Activated CD4-positive, alpha-beta T cell treated with anti-CD3 and anti-CD28 coated beads, Interleukin-2, amount 10 ng/mL, durations not matched to agents 24 days and 14 days (primary cell): ENCODE measurements around the gene APOBEC3B. TPM values are rescaled to one million over a fixed set of nuclear protein-coding genes. Genes with fewer than 3 reads are reported as not detected.
A peak's percentile ranks its signal among the peaks of the same experiment; 100 is the strongest.
"Not testable (repeated sequence)": the region's sequence is repeated elsewhere in the genome, so short reads cannot be mapped to it uniquely, and the experiment has no call there.

Experiments
- DNase-seq: peaks from one replicate; pipeline ENCODE4 v3.0.0; 2022
- H3K27ac Mint-ChIP-seq: one replicate; pipeline ENCODE4 v1.8.0; 2022; ENCODE audit warnings: mild to moderate bottlenecking, mixed read lengths
- H3K27me3 Mint-ChIP-seq: one replicate; pipeline ENCODE4 v1.8.0; 2022; ENCODE audit warnings: mixed read lengths
- H3K36me3 Mint-ChIP-seq: one replicate; pipeline ENCODE4 v1.8.0; 2022; ENCODE audit warnings: low read depth, mild to moderate bottlenecking, mixed read lengths
- H3K4me1 Mint-ChIP-seq: one replicate; pipeline ENCODE4 v1.8.0; 2021; ENCODE audit warnings: mixed read lengths
- H3K4me3 Mint-ChIP-seq: one replicate; pipeline ENCODE4 v1.8.0; 2022; ENCODE audit warnings: mild to moderate bottlenecking, moderate library complexity, mixed read lengths
- H3K9me3 Mint-ChIP-seq: one replicate; pipeline ENCODE4 v1.8.0; 2021; ENCODE audit warnings: mixed read lengths
- intact Hi-C: fragments of 100-400 bp; cut with micrococcal nuclease; formaldehyde crosslinking; loops from one replicate; pipeline ENCODE4 v1.15.1; 2023
- total RNA-seq: library from RNA; stranded (reverse); gene quantifications from 2 replicates; pipeline ENCODE4 v1.2.3, GENCODE V29; 2022

Gene APOBEC3B
- total RNA-seq, 1 donor from 2014 or later, result 25.4 TPM

DNA sequence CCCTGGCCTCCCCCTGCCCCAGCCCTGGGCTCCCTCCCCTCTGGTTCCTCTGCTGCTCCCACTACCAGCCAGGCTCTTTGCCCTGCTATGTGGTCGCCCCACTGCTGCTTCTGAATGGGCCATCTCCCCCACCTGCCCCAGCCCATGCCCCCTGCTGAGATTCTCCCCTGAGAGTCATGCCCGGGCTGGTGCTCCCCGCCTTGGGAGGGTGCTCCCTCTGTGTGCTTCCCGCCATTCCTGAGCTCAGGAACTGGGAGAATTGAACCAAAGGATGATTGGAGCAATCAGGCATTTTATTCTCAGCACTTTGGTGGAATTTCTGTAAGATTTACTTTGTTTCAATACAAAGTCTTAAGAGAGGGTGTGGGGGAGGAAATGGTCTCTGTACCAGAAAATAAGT lies 45.6 kb downstream of the APOBEC3B start:
- Mint-ChIP-seq H3K27me3 (no peaks in the 10 kb centered on the region), H3K36me3 (peaks cover 36% of the 10 kb centered on the region), H3K4me1 (peaks cover 27% of the 10 kb centered on the region), H3K27ac (peak overlapping the region; percentile 88), H3K4me3 (peak overlapping the region; percentile 51), H3K9me3 (no peaks in the 10 kb centered on the region)
- DNase-seq, result no peak
- intact Hi-C loops, result no loop called here

DNA sequence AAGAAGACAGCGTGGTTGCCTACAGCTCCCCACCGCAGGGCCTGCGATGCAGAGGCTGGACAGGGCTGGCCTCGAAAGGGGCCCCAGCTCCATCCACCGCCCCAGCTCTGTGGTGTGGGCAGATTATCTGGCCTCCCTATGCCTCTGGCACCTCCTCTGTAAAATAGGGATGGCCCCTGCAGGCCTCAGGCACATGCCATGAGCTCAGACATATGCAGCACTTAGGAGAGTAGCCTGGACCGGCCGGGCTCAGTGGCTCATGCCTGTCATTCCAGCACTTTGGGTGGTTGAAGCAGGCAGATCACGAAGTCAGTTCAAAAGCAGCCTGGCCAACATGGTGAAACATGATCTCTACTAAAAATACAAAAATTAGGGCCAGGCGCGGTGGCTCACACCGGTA lies 46.1 kb downstream of the APOBEC3B start:
- Mint-ChIP-seq H3K4me1 (peaks cover 26% of the 10 kb centered on the region), H3K4me3 (no peak overlapping the region), H3K27ac (peak overlapping the region; percentile 88), H3K36me3 (peaks cover 39% of the 10 kb centered on the region), H3K9me3 (no peaks in the 10 kb centered on the region), H3K27me3 (no peaks in the 10 kb centered on the region)
- intact Hi-C loops, result no loop called here
- no peak for DNase-seq

DNA sequence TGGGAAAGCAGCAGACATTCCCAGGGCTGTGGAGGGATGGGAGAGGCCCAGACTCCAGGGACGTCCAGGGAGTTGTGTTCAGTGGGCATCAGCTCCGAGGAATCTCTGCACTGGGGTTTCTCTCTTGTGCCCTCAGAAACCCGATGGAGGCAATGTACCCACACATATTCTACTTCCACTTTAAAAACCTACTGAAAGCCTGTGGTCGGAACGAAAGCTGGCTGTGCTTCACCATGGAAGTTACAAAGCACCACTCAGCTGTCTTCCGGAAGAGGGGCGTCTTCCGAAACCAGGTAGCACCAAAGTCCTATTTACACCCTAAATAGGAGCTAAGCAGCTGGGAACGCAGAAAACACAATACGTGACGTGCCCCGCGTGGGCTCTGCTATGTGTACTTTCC lies 47.1 kb downstream of the APOBEC3B start:
- Mint-ChIP-seq H3K4me3 (no peak overlapping the region), H3K36me3 (peaks cover 36% of the 10 kb centered on the region), H3K27me3 (no peaks in the 10 kb centered on the region), H3K27ac (no peak overlapping the region), H3K9me3 (no peaks in the 10 kb centered on the region), H3K4me1 (peaks cover 20% of the 10 kb centered on the region)
- intact Hi-C loops, result no loop called here
- DNase-seq, result no peak

DNA sequence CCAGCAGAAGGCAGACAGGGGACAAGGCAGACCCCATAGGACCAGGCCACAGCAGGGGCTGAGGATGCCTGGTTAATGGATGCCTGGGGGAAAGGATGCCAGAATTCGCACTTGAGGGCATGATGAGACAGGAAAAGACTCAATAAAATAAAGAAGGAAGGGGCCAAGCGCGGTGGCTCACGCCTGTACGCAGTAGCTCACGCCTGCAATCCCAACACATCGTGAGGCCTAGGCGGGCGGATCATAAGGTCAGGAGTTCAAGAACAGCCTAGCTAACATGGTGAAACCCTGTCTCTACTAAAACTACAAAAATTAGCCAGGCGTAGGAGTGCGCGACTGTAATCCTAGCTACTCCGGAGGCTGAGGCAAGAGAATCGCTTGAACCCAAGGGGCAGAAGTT lies 48.6 kb downstream of the APOBEC3B start:
- no peak overlapping the region for H3K27ac Mint-ChIP-seq
- intact Hi-C loops, result no loop called here
- no peak overlapping the region for H3K4me3 Mint-ChIP-seq

DNA sequence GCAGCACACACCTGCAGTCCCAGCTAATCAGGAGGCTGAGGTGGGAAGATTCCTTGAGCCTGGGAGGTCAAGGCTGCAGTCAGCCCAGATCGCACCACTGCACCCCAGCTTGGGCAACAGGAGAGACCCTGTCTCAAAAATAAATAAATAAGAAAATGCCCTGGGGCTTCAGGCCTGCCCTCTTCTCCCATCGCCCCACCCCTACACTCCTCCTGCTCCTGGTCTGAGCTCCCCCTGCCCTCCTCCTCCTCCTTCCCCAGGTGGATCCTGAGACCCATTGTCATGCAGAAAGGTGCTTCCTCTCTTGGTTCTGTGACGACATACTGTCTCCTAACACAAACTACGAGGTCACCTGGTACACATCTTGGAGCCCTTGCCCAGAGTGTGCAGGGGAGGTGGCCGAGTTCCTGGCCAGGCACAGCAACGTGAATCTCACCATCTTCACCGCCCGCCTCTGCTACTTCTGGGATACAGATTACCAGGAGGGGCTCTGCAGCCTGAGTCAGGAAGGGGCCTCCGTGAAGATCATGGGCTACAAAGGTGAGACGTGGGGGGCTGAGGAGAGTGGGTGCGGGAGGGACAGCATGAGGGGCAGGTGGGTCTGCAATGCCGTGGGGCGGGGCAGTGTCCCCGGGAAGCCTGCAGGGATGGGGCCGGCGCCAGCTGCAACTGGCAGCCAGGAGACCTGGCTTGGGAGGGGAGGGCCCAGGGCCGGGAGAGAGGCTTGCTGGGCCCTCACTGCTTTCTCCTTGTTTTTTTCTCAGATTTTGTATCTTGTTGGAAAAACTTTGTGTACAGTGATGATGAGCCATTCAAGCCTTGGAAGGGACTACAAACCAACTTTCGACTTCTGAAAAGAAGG lies 49.5 kb downstream of the APOBEC3B start:
- H3K4me1 Mint-ChIP-seq, H3K9me3 Mint-ChIP-seq, DNase-seq, H3K4me3 Mint-ChIP-seq, H3K27ac Mint-ChIP-seq, H3K27me3 Mint-ChIP-seq, intact Hi-C loops: not testable (repeated sequence)
- H3K36me3 Mint-ChIP-seq, result peaks cover 18% of the 10 kb centered on the region

More for the DNA sequence above, 48.6 kb downstream of the APOBEC3B start:
- H3K27me3 Mint-ChIP-seq, result no peaks in the 10 kb centered on the region
- DNase-seq, result no peak
- peaks cover 9% of the 10 kb centered on the region for H3K4me1 Mint-ChIP-seq
- no peaks in the 10 kb centered on the region for H3K9me3 Mint-ChIP-seq
- H3K36me3 Mint-ChIP-seq, result peaks cover 24% of the 10 kb centered on the region

DNA sequence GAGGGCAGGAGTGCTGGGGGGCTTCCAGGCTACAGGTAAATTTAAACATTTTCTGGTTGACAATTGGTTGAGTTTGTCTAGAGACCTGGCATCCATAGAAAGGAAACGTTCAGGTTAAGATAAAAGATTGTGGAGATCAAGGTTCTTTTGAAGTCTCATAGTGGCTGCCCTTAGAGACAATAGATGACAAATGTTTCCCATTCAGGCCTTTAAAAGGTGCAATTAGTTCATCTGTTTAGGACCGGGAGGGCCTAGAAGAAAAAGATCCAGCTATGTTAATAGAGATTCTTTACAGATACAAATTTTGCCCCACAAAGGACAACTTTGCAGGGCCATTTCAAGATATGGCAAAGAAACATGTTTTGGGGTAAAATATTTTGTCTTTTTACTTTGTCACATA lies 54.9 kb downstream of the APOBEC3B start:
- H3K27me3 Mint-ChIP-seq, H3K36me3 Mint-ChIP-seq, H3K4me3 Mint-ChIP-seq, H3K9me3 Mint-ChIP-seq, H3K27ac Mint-ChIP-seq, intact Hi-C loops, DNase-seq: not testable (repeated sequence)
- peaks cover 25% of the 10 kb centered on the region for H3K4me1 Mint-ChIP-seq

DNA sequence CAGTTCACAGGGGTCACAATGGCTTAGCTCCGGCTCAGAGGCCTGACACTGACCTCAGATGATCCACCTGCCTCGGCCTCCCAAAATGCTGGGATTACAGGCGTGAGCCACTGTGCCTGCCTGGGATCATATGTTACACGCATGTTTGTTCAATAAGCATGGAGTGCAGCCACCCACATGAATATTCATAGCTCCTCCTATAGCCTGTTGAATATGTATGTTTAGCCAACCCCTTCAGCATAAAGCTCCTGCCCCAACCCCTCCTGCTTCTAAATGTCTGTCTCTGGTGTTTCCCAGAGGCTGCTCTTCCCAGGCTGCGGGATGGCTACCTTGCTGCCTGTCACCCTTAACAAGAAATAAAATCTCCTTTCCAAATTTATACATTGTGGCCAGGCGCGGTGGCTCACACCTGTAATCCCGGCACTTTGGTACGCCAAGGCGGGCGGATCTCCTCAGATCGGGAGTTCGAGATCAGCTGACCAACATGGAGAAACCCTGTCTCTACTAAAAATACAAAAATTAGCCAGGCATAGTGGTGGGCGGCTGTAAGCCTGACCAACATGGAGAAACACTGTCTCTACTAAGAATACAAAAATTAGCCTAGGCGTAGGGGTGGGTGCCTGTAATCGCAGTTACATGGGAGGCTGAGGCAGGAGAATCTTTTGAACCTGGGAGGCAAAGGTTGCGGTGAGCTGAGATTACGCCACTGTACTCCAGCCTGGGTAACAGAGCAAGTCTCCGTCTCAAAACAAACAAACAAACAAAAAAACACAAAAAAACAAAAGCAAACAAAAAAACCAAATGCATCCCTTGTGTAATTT lies 57.4 kb downstream of the APOBEC3B start:
- H3K9me3 Mint-ChIP-seq, result no peaks in the 10 kb centered on the region
- H3K4me1 Mint-ChIP-seq, result peaks cover 25% of the 10 kb centered on the region
- peak overlapping the region; percentile 76 for H3K4me3 Mint-ChIP-seq
- peaks cover 7% of the 10 kb centered on the region for H3K36me3 Mint-ChIP-seq
- DNase-seq, result no peak
- intact Hi-C loops, result loop anchor here (2.0 kb wide), 1 partner anchor 19 kb away; the partner anchor contains the start of gene APOBEC3D
- H3K27ac Mint-ChIP-seq, result peak overlapping the region; percentile 90
- H3K27me3 Mint-ChIP-seq, result no peaks in the 10 kb centered on the region

DNA sequence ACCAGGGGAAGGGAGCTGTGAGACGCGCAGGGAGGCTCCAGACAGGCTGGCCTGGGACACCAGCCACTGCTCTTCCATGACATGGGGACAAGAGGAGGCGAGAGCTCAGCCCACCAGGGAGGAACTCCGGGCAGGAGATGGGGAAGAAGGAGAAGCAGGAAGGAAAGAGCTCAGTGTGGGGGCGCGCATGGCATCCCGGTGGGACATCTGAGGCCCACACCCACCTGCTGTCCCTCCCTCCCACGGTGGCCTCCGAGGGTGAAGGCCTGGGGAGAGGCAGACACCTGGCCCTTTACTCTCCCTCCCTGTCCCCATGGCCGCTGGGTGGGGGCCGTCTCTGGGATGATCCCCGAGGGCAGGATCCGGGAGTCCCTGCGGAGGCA lies 58.0 kb downstream of the APOBEC3B start:
- DNase-seq, H3K9me3 Mint-ChIP-seq, H3K27me3 Mint-ChIP-seq: not testable (repeated sequence)
- peaks cover 11% of the 10 kb centered on the region for H3K36me3 Mint-ChIP-seq
- H3K4me1 Mint-ChIP-seq, result peaks cover 28% of the 10 kb centered on the region
- H3K4me3 Mint-ChIP-seq, result peak overlapping the region; percentile 76
- H3K27ac Mint-ChIP-seq, result peak overlapping the region; percentile 90
- intact Hi-C loops, result loop anchor here (2.0 kb wide), 1 partner anchor 19 kb away; the partner anchor contains the start of gene APOBEC3D

DNA sequence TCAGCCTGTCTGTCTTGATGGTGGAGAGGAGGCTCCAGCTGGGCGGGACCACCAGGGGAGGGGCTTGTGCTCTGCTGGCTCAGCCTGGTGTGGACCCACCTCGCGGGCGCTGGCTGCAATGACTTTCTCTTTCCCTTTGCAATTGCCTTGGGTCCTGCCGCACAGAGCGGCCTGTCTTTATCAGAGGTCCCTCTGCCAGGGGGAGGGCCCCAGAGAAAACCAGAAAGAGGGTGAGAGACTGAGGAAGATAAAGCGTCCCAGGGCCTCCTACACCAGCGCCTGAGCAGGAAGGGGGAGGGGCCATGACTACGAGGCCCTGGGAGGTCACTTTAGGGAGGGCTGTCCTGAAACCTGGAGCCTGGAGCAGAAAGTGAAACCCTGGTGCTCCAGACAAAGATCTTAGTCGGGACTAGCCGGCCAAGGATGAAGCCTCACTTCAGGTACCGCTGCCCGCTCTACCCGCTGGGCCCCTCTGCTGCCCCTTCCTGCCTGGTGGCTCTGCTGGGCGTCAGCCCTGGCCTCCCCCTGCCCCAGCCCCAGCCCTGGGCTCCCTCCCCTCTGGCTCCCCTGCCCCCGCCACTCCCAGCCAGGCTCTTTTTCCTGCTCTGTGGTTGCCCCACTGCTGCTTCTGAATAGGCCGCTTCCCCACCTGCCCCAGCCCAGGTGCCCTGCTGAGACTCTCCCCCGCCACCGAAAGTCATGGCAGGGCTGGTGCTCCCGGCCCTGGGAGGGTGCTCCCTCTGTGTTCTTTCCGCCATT lies 58.6 kb downstream of the APOBEC3B start, which contains the start of gene APOBEC3F:
APOBEC3F (plus strand) TSS at position 327 of the 759 bp plus-strand sequence; CDS start at position 424, 97 bp downstream.
- H3K27me3 Mint-ChIP-seq, H3K9me3 Mint-ChIP-seq: not testable (repeated sequence)
- H3K36me3 Mint-ChIP-seq, result peaks cover 16% of the 10 kb centered on the region
- intact Hi-C loops, result loop anchor here (2.0 kb wide), 1 partner anchor 20 kb away; the partner anchor contains the start of gene APOBEC3D
- peaks cover 30% of the 10 kb centered on the region for H3K4me1 Mint-ChIP-seq
- DNase-seq, result peak; percentile 91
- H3K27ac Mint-ChIP-seq, result peak within 1 kb of the TSS; percentile 95
- H3K4me3 Mint-ChIP-seq, result peak within 1 kb of the TSS; percentile 96

DNA sequence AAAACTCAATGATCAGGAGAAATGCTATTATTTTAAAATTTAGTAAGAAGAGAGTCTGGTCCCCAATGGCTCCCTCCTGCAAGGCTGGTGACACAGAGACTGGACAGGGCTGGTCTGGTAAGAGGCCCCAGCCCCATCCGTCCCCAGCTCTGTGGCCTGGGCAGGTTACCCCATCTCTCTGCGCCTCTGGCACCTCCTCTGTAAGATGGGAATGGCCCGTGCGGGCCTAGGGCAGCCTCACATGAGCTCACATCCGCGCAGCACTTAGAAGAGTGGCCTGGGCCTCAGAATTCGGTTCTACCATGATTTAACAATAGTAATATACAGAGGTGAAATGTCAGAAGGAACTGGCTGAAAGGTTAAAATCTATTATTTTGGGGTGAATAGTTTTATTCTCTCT lies 59.8 kb downstream of the APOBEC3B start:
- peak overlapping the region; percentile 96 for H3K4me3 Mint-ChIP-seq

More for the DNA sequence above, 59.8 kb downstream of the APOBEC3B start:
- H3K27me3 Mint-ChIP-seq, result no peaks in the 10 kb centered on the region
- peaks cover 29% of the 10 kb centered on the region for H3K4me1 Mint-ChIP-seq
- DNase-seq, result no peak
- H3K27ac Mint-ChIP-seq, result peak overlapping the region; percentile 45
- intact Hi-C loops, result loop anchor here (2.0 kb wide), 1 partner anchor 21 kb away; the partner anchor contains the start of gene APOBEC3D
- H3K9me3 Mint-ChIP-seq, result no peaks in the 10 kb centered on the region
- peaks cover 21% of the 10 kb centered on the region for H3K36me3 Mint-ChIP-seq

Other genes with a start within 250 kb of the APOBEC3B start
- 124 and 128 TPM in 2 replicates for gene SUN2, start 226.3 kb upstream of the APOBEC3B start, total RNA-seq
- gene DNAL4, start 188.2 kb upstream of the APOBEC3B start, total RNA-seq, result 5.5 and 6.3 TPM in 2 replicates
- gene NPTXR, start 138.3 kb upstream of the APOBEC3B start, total RNA-seq, result 0.98 and 1.0 TPM in 2 replicates
- gene CBX6, start 110.1 kb upstream of the APOBEC3B start, total RNA-seq, result 178 and 180 TPM in 2 replicates
- not detected in 2 replicates for gene APOBEC3A, start 24.7 kb upstream of the APOBEC3B start, total RNA-seq
- gene APOBEC3C, start 31.9 kb downstream of the APOBEC3B start, total RNA-seq, result 73.6 and 74.8 TPM in 2 replicates
- 26.2 and 26.7 TPM in 2 replicates for gene APOBEC3D, start 38.8 kb downstream of the APOBEC3B start, total RNA-seq
- gene APOBEC3F, start 58.5 kb downstream of the APOBEC3B start, total RNA-seq, result 16.9 and 19.8 TPM in 2 replicates
- 47.2 and 48.5 TPM in 2 replicates for gene APOBEC3G, start 94.9 kb downstream of the APOBEC3B start, total RNA-seq
- gene APOBEC3H, start 114.9 kb downstream of the APOBEC3B start, total RNA-seq, result 5.8 and 7.6 TPM in 2 replicates
- 10.8 and 11.6 TPM in 2 replicates for gene CBX7, start 170.3 kb downstream of the APOBEC3B start, total RNA-seq